ENCODE results near the gene OAS2. TPM values are rescaled to one million over a fixed set of nuclear protein-coding genes. Genes with fewer than 3 reads are reported as not detected.
"Not testable (repeated sequence)": the region's sequence is repeated elsewhere in the genome, so short reads cannot be mapped to it uniquely, and the experiment has no call there.

OAS2 gene
- total RNA-seq, 1 donor from 2014 or later = 0.30 TPM

GRCh38 chr12:112950701-112951100 is 27.6 kb upstream of the OAS2 start:
- no peak for DNase-seq (ENCODE audit: low read depth)

GRCh38 chr12:112957125-112957524 is 21.2 kb upstream of the OAS2 start:
- not testable (repeated sequence) for DNase-seq (ENCODE audit: low read depth)

- no peak for DNase-seq (ENCODE audit: low read depth)
These were observed 17.2 kb upstream of the OAS2 start for GRCh38 chr12:112961074-112961473.

GRCh38 chr12:112961536-112961935 is 16.8 kb upstream of the OAS2 start:
- DNase-seq (ENCODE audit: low read depth) = no peak

- no peak for DNase-seq (ENCODE audit: low read depth)
These were observed 15.8 kb upstream of the OAS2 start for GRCh38 chr12:112962561-112962960.

- no peak for DNase-seq (ENCODE audit: low read depth)
These were observed 15.0 kb upstream of the OAS2 start for GRCh38 chr12:112963227-112963861.

GRCh38 chr12:112964067-112964670 is 14.2 kb upstream of the OAS2 start:
- DNase-seq (ENCODE audit: low read depth) = no peak

GRCh38 chr12:112964915-112965314 is 13.4 kb upstream of the OAS2 start:
- DNase-seq (ENCODE audit: low read depth) = no peak

- no peak for DNase-seq (ENCODE audit: low read depth)
These were observed 12.7 kb upstream of the OAS2 start for GRCh38 chr12:112965643-112966042.

- DNase-seq (ENCODE audit: low read depth) = no peak
These were observed 11.0 kb upstream of the OAS2 start for GRCh38 chr12:112967306-112967705.

- no peak for DNase-seq (ENCODE audit: low read depth)
These were observed 10.5 kb upstream of the OAS2 start for GRCh38 chr12:112967858-112968257.

GRCh38 chr12:112969547-112970306 is 8.6 kb upstream of the OAS2 start:
- no peak for DNase-seq (ENCODE audit: low read depth)

- DNase-seq (ENCODE audit: low read depth) = no peak
These were observed 7.9 kb upstream of the OAS2 start for GRCh38 chr12:112970391-112970790.

GRCh38 chr12:112971248-112971647 is 7.1 kb upstream of the OAS2 start:
- DNase-seq (ENCODE audit: low read depth) = no peak

GRCh38 chr12:112973011-112973735 is 5.1 kb upstream of the OAS2 start:
- DNase-seq (ENCODE audit: low read depth) = no peak

GRCh38 chr12:112973818-112974231 is 4.5 kb upstream of the OAS2 start:
- DNase-seq (ENCODE audit: low read depth) = no peak

GRCh38 chr12:112974904-112975303 is 3.4 kb upstream of the OAS2 start:
- no peak for DNase-seq (ENCODE audit: low read depth)

- no peak for DNase-seq (ENCODE audit: low read depth)
These were observed 1.2 kb upstream of the OAS2 start for GRCh38 chr12:112977139-112977538.

- DNase-seq (ENCODE audit: low read depth) = no peak
These were observed 678 bp upstream of the OAS2 start for GRCh38 chr12:112977641-112978040.

- no peak for DNase-seq (ENCODE audit: low read depth)
These were observed 842 bp downstream of the OAS2 start for GRCh38 chr12:112979041-112979680.

GRCh38 chr12:112980491-112981158 is 2.3 kb downstream of the OAS2 start:
- no peak for DNase-seq (ENCODE audit: low read depth)
